ENCODE data around the gene CDC14B.

The CDC14B gene

DNA sequence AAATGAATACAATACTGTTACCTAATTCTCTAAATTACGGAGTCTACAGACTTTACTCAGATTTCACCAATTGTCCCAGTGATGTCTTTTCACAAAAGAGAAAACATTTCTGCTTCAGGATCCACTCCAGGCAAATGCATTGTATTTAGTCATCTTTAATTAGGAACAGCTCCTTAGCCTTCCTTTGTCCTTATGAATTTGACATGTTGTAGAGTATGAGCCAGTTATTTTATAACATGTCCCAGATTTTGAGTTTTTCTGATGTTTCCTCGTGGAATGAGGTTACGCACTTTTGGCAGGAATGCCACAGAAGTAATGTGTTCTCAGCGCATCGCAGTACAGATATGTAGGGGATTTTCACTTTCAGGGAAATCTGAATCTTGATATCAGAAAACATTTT, 159.2 kb downstream of the CDC14B start:
- TF ChIP-seq, protein P1, sequence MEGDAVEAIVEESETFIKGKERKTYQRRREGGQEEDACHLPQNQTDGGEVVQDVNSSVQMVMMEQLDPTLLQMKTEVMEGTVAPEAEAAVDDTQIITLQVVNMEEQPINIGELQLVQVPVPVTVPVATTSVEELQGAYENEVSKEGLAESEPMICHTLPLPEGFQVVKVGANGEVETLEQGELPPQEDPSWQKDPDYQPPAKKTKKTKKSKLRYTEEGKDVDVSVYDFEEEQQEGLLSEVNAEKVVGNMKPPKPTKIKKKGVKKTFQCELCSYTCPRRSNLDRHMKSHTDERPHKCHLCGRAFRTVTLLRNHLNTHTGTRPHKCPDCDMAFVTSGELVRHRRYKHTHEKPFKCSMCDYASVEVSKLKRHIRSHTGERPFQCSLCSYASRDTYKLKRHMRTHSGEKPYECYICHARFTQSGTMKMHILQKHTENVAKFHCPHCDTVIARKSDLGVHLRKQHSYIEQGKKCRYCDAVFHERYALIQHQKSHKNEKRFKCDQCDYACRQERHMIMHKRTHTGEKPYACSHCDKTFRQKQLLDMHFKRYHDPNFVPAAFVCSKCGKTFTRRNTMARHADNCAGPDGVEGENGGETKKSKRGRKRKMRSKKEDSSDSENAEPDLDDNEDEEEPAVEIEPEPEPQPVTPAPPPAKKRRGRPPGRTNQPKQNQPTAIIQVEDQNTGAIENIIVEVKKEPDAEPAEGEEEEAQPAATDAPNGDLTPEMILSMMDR (IDR thresholded peaks at IDR 0.05; ENCODE audit: borderline replicate concordance, insufficient read depth, low read depth, low read length) = no peak
- H3K4me3 ChIP-seq (ENCODE audit: low read depth, low read length) = no peak overlapping the region

DNA sequence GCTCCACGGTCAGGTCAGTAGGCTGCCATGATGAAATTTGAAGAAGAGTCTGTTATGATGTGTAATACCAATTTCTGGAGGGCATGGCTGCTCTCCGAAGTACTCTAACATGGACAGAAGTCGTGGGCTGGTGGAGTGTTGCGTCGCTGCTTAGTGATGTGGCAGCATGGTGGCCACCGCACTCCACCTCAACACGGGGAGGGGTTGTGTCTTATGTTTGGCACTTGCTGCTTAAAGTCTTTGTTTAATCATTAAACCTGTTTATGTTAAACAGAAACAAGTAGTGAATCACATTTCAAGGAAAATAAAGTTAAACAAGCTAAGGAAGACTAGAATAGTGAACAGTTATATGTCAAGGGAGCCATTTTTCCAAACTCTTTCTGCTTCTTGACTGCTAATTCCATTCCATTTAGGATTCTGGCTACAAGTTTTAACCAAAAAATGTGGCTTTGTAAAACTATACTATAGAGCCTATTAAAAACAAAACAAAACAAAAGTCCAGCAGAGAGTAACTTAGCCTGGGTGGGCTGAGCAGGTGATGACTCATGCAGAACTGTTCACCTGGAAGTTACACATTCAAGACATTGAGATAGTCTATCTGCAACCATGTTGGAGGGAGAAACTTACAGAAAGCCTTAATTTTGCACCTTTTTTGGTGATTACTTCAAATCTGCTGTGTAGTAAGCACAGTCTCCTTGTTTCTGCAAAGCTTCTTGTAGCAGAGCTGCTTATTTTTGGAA, 160.2 kb downstream of the CDC14B start:
- TF ChIP-seq, protein P1 (IDR thresholded peaks at IDR 0.05; ENCODE audit: borderline replicate concordance, insufficient read depth, low read depth, low read length) = no peak
- H3K4me3 ChIP-seq (ENCODE audit: low read depth, low read length) = no peak overlapping the region

- no peak overlapping the region for H3K4me3 ChIP-seq (ENCODE audit: low read depth, low read length)
- TF ChIP-seq, protein P1 (IDR thresholded peaks at IDR 0.05; ENCODE audit: borderline replicate concordance, insufficient read depth, low read depth, low read length) = no peak
Observed at GRCh38 chr9:96458226-96458625, 161.4 kb downstream of the CDC14B start.

DNA sequence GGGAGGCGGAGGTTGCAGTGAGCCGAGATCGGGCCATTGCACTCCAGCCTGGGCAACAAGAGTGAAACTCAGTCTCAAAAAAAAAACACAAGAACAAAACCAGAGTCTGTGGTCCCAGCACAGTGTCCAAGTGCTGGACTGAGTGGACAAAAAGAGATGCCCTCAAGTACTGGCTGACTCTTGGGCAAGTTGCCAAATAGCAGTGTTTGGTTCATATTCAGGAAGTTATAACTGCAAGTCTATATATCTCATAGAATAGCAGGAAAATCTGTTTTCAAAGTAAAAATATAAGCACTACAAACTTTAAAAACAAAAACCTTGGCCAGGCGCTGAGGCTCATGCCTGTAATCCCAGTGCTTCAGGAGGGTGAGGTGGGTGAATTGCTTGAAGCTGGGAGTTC, 162.4 kb downstream of the CDC14B start:
- TF ChIP-seq, protein P1 (IDR thresholded peaks at IDR 0.05; ENCODE audit: borderline replicate concordance, insufficient read depth, low read depth, low read length) = no peak
- H3K4me3 ChIP-seq (ENCODE audit: low read depth, low read length) = no peak overlapping the region

GRCh38 chr9:96453625-96454024, 166.0 kb downstream of the CDC14B start:
- TF ChIP-seq, protein P1 (IDR thresholded peaks at IDR 0.05; ENCODE audit: borderline replicate concordance, insufficient read depth, low read depth, low read length) = peak; percentile 32; the same call in 1 of the 2 replicates
- no peak overlapping the region for H3K4me3 ChIP-seq (ENCODE audit: low read depth, low read length)

- peak overlapping the region; percentile 78 for H3K4me3 ChIP-seq (ENCODE audit: low read depth, low read length)
- TF ChIP-seq, protein P1 (IDR thresholded peaks at IDR 0.05; ENCODE audit: borderline replicate concordance, insufficient read depth, low read depth, low read length) = no peak
Observed at GRCh38 chr9:96450613-96451528, 168.8 kb downstream of the CDC14B start.
